HEK293 (cell line): ENCODE data around the gene KCNJ11.

Experiments
- CTCF ChIP-seq: fragments of 450-650 bp; formaldehyde crosslinking; IDR thresholded peaks from 2 replicates; pipeline ENCODE4 v1.5.1; 2016; ENCODE audit warnings: missing biosample characterization, missing genetic modification characterization
- KLF10 ChIP-seq: fragments of 450-650 bp; IDR thresholded peaks from 2 replicates; pipeline ENCODE4 v1.5.1; 2018; ENCODE audit warnings: missing biosample characterization, mild to moderate bottlenecking, missing genetic modification characterization
- SETDB1 ChIP-seq: IDR thresholded peaks from one replicate; pipeline ENCODE4 v1.6.1; 2017; ENCODE audit warnings: mild to moderate bottlenecking, low read length, moderate library complexity, mixed read lengths; ENCODE audit not compliant: insufficient read length
- SP2 ChIP-seq: fragments of 450-650 bp; formaldehyde crosslinking; IDR thresholded peaks from 2 replicates; pipeline ENCODE4 v1.5.1; 2016; ENCODE audit warnings: missing biosample characterization, missing genetic modification characterization
- ZNF114 ChIP-seq: fragments of 450-650 bp; formaldehyde crosslinking; IDR thresholded peaks from 2 replicates; pipeline ENCODE4 v1.5.0; 2017; ENCODE audit warnings: missing biosample characterization, missing genetic modification characterization
- ZNF37A ChIP-seq: fragments of 450-650 bp; IDR thresholded peaks from 2 replicates; pipeline ENCODE4 v1.5.1; 2018; ENCODE audit warnings: missing biosample characterization, missing genetic modification characterization
- ZNF571 ChIP-seq: fragments of 450-650 bp; formaldehyde crosslinking; IDR thresholded peaks from 2 replicates; pipeline ENCODE4 v1.5.0; 2017; ENCODE audit warnings: missing biosample characterization, missing genetic modification characterization
- TF ChIP-seq, protein P1 (sequence below): fragments of 450-650 bp; formaldehyde crosslinking; optimal IDR thresholded peaks from 2 replicates; pipeline ENCODE3; 2016; ENCODE audit warnings: missing biosample characterization, mild to moderate bottlenecking, missing genetic modification characterization

GRCh38 chr11:17352950-17353820, 35.3 kb downstream of the KCNJ11 start:
- TF ChIP-seq SETDB1, result no peak
- peak; percentile 76 for TF ChIP-seq SP2
- TF ChIP-seq CTCF (tag by site-specific recombination), result peak; percentile 68
- peak; percentile 38; the same call in 1 of the 2 replicates for TF ChIP-seq KLF10 (tag by site-specific recombination)
- TF ChIP-seq, protein P1, sequence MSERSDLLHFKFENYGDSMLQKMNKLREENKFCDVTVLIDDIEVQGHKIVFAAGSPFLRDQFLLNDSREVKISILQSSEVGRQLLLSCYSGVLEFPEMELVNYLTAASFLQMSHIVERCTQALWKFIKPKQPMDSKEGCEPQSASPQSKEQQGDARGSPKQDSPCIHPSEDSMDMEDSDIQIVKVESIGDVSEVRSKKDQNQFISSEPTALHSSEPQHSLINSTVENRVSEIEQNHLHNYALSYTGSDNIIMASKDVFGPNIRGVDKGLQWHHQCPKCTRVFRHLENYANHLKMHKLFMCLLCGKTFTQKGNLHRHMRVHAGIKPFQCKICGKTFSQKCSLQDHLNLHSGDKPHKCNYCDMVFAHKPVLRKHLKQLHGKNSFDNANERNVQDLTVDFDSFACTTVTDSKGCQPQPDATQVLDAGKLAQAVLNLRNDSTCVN, result peak; percentile 84
- TF ChIP-seq ZNF114, result no peak
- no peak for TF ChIP-seq ZNF37A (tag by site-specific recombination)
- no peak for TF ChIP-seq ZNF571 (tag by site-specific recombination)
